T-helper 2 cell (primary cell): ENCODE results near the gene SORCS1.

Experiments
- DNase-seq, 5 experiments: peaks; one replicate each; pipeline versions ENCODE4 v3.0.0 to v3.0.0-alpha.2; 2012 to 2022

The SORCS1 gene

DNA sequence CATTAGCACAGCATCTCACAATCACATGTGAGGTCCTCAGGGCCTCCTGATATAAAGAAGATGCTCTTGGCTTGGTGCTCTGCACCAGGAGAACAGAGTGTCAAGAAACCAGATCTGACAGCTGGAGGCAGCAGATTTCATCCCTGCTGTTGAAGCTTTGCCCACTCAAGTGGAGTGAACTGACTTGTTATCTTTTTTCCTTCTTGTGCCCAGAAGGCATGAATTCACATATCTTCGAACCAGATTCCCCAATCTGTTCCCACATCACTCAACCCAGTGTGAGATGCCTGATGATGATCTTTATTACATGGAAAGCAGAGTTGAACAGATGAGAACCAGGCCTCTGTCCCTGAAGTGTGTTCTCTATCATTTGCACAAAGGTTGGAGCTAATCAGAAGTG lies 521.0 kb downstream of the SORCS1 start:
- no peak for DNase-seq

DNA sequence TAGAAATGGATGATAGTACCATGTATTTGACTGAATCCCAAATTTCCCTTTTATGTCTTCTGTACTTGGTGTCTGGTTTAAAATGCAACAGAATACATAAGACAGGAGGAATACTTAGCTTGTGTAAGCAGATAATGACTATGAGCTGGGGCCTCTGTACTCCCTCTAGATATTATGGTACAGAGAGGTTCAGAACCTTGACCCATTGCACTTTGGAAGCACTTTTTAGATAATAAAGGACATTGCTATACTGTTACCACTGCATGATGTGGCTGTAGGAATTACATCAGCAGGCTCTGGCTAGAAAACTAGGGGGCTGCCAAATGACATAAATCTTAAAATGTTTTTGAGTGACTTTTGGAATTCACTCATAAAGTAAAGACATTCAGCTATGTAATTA lies 526.6 kb downstream of the SORCS1 start:
- no peak for DNase-seq

DNA sequence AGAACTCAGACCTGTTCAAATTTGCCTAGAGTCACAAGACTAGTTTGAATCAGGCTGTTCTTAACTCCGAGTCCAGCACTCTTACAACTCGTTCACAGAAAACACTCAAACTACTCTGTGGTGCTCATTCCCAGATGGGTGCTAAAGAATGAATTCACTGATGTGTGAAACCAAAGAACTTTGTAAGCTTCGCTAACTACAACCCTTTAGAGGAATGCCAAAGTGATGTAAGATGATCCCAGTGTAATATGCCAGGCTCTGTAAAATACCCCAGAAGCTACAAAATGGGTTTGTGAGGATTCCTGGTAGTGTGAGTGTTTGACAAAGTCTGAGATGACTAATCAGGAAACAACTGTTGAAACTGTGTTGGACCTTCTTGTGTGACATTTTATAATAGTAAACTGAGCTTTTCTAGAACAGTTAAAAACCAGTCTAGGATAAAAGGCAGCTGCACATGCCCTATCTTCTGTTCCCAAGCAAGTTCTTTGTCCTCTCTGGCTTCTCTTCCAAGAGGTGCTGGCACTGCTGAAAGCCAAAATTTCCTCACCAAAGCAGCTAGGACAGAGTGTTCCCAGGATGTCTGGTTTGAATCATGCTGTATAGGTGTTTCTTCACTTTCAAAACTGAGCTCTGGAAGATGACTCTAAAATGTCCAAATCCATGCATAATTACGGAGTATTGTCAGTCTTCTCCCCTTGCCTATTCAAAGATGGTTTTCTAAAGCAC lies 527.6 kb downstream of the SORCS1 start:
- no peak for DNase-seq

- no peak for DNase-seq
Measured at GRCh38 chr10:106635947-106636346, 528.6 kb downstream of the SORCS1 start.

- no peak for DNase-seq
Measured at GRCh38 chr10:106631016-106631702, 533.3 kb downstream of the SORCS1 start.

DNA sequence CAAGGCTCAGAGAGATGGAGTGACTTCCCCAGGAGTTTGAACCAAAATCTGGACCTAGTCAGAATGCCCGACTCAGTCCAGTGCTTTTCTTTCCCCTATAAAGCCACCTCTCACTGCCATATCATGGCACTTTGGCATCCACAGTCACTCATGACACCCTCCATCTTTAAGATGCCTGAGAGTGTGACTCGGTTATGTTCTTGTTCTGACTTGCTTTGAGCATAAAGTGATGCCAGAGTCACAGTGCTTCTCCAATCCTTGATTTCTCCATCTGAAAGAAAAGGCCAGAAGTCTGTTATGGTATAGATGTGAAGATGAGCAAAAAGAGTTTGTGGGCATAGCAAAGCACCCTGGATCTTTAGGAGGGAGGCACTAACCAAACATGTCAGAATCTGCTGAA lies 538.1 kb downstream of the SORCS1 start:
- no peak for DNase-seq

GRCh38 chr10:106625751-106626150 lies 538.8 kb downstream of the SORCS1 start:
- no peak for DNase-seq

DNA sequence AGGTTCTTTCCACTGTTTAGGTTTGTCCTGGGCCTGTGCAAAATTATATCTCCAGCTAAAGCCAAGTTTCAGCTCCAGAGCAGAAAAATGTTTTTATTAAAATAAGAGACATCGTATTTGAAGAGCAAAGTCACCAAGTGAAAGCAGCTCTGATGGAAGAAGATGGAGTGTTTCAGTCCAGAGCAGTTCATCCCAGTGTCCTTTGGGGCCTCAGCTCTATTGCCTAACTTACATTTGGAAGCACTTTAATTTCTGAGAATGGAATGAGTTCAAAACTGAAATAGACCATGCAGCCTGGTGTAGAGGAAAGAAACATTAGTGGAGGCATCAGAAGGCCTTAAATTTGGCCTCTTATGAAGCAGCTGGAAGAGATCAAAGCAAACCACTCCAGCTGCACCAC lies 545.2 kb downstream of the SORCS1 start:
- DNase-seq, result no peak

- DNase-seq, result no peak
Measured at GRCh38 chr10:106618646-106619045, 545.9 kb downstream of the SORCS1 start.

- no peak for DNase-seq
Measured at GRCh38 chr10:106615081-106615480, 549.4 kb downstream of the SORCS1 start.

DNA sequence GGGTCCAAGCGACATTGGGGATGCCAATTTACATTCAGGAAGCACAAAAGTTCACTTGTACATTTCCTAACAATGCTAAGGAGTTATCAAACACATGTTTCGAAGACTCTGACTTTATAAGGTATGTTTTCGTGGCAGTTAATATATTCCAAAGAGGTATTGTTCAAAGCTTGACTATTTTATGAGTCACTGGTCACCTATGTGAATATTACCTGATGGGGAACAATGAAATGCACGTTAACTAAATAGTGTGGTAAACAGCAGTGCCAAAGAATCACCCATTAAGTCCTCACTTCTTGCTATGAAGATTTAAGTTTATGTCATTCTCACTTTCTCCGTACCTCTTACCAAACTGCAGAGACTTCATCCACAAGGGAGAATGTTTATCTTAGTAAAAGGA lies 550.2 kb downstream of the SORCS1 start:
- DNase-seq, result no peak

DNA sequence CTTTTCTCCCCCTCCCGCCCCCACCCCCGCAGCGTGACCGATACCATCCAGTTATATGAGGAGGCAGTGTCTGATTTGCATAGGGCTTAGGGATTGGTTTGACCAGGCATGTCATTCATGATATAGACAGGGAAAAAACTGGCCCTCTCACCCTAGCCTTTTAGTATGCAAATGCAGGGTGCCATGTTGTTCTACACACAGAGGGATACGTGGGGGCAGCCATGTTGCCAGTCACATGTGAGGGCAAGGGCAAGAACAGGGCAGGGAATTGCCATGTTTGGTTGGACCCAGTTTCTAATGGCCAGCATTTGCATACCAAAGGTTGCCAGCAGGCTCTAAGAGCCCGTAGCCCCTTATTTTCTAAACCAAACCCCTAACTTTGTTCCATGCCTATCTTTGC lies 552.1 kb downstream of the SORCS1 start:
- no peak for DNase-seq

DNA sequence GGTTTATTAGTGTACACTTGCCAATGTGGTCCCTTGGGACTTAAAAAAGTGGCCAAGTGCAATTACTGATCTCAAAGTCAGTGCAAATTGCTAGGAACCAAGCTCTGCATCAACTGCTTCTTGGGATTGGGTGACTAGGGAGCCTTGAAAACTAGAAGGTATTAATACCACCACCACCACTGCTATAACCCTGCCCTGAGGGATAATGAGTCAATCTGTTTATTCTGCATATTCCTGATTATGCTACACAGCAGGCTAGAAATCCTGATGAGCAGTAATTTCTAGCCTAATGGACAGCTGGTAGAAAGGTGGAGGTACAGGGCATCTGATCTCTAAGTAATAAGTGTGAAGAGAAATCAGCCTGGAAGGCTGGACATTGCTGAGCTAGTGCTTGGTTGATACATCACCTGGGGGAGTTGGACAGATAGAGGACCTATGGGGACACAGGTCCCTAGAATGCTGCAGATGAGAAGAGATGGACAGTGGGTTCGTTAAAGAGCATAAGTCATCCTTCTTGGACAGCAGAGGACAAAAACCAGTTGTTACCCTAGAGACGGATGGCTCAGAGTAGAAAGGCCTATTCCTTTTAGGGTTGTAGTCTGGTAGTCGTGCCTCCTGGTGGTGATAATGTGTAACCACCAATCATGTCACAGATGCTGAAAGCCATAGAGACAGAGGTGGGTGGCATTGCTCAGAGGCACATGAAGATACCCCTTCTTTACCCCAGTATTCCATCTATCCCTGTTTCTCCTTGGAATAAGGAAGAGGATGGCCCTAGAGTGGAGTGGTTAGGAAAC lies 554.8 kb downstream of the SORCS1 start:
- DNase-seq, result no peak

GRCh38 chr10:106608066-106608465 lies 556.4 kb downstream of the SORCS1 start:
- no peak for DNase-seq

GRCh38 chr10:106595281-106595680 lies 569.2 kb downstream of the SORCS1 start:
- no peak for DNase-seq

- DNase-seq, result no peak
Measured at GRCh38 chr10:106593876-106594275, 570.6 kb downstream of the SORCS1 start.

GRCh38 chr10:106592396-106592795 lies 572.1 kb downstream of the SORCS1 start:
- no peak for DNase-seq

GRCh38 chr10:106582291-106582690 lies 582.2 kb downstream of the SORCS1 start:
- no peak for DNase-seq

DNA sequence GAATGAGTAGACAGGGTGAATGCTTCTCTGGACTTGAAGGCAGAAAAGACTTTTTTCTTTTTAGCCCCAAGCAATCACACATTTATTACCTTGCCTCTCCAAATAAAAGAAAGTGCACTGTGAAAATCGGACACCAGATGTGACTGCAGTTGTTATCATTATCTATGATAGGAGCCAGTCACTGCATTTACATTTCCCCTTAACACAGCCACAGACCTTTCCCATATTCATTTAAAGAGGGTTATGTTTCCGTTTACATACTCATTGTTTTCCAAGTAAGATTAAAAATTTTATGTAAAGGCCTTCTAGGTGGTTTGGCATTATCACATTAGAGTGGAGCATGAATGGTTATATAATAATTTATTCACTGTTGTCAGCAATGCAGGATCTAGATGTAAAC lies 586.8 kb downstream of the SORCS1 start:
- DNase-seq, result no peak

DNA sequence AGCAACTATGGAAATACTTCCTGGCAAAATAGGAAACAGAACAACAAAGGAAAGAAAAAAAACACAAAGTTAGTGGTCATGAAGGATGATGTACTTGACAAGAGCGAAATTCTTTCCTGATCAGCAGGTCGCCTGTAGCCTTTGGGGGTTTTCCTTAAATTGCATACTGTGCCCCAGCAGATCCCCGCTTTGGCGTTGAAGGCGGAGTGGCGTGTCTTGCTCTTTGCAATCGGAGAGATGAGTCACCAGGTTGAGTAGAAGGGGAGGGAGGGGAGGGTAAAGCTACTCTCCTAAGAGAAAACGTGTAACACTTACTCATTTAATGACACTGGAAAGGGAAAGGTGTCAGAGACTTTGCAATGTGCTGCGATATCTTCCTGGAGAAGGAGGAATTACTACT lies 587.2 kb downstream of the SORCS1 start:
- DNase-seq, result no peak

DNA sequence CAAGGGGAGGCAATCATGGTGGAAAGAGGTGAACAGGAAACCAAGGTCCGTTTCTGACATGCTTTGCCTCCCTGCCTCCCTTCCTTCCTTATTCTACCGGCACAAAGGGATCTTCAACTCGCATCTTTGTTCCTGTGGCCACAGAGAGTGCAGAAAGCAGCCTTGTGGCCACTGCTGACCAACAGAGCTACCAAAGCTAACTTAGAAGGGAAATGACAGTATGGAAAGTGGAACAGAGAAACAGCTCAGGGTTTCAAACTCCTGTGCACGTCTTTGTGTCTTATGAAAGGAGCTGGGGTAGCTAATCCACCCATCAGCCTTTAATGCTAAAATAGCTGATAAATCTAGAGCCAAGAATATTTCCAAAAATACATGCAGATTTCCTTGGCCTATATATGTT lies 588.0 kb downstream of the SORCS1 start:
- no peak for DNase-seq

GRCh38 chr10:106573106-106573505 lies 591.4 kb downstream of the SORCS1 start:
- DNase-seq, result no peak

- DNase-seq, result no peak
Measured at GRCh38 chr10:106571192-106571946, 593.1 kb downstream of the SORCS1 start.
